NCI-H2081 treated with DMSO at 0.1 percent for 48 hours (cell line): ENCODE measurements around the gene PPP1R3A.
"Not testable (repeated sequence)": the region's sequence is repeated elsewhere in the genome, so short reads cannot be mapped to it uniquely, and the experiment has no call there.

Experiments used
- DNase-seq: peaks from one replicate; lab custom pipeline; 2025; lab: John Stamatoyannopoulos, UW

The PPP1R3A gene

GRCh38 chr7:113918946-113919345, at the start of gene PPP1R3A:
Gene PPP1R3A, minus strand, starts transcription at chr7:113919009. Its CDS starts 13 bp downstream, at chr7:113918996.
- DNase-seq, result no peak

- no peak for DNase-seq
These were observed 44.5 kb upstream of the PPP1R3A start for GRCh38 chr7:113963356-113963755.

GRCh38 chr7:113959910-113960309, 41.1 kb upstream of the PPP1R3A start:
- no peak for DNase-seq

GRCh38 chr7:113955157-113955556, 36.3 kb upstream of the PPP1R3A start:
- DNase-seq, result no peak

GRCh38 chr7:113953553-113953952, 34.7 kb upstream of the PPP1R3A start:
- DNase-seq, result no peak

- no peak for DNase-seq
These were observed 26.5 kb upstream of the PPP1R3A start for GRCh38 chr7:113945018-113945938.

GRCh38 chr7:113936982-113937381, 18.2 kb upstream of the PPP1R3A start:
- no peak for DNase-seq

GRCh38 chr7:113936535-113936934, 17.7 kb upstream of the PPP1R3A start:
- no peak for DNase-seq

- DNase-seq, result not testable (repeated sequence)
These were observed 10.6 kb upstream of the PPP1R3A start for GRCh38 chr7:113929389-113929788.

- DNase-seq, result no peak
These were observed 9.3 kb upstream of the PPP1R3A start for GRCh38 chr7:113928112-113928511.

GRCh38 chr7:113922049-113922448, 3.2 kb upstream of the PPP1R3A start:
- DNase-seq, result no peak

GRCh38 chr7:113921363-113921762, 2.6 kb upstream of the PPP1R3A start:
- no peak for DNase-seq

- DNase-seq, result no peak
These were observed 969 bp downstream of the PPP1R3A start for GRCh38 chr7:113917840-113918239.

- no peak for DNase-seq
These were observed 2.9 kb downstream of the PPP1R3A start for GRCh38 chr7:113915956-113916355.

GRCh38 chr7:113912876-113913275, 5.9 kb downstream of the PPP1R3A start:
- DNase-seq, result no peak

- DNase-seq, result no peak
These were observed 11.2 kb downstream of the PPP1R3A start for GRCh38 chr7:113907617-113908016.

- DNase-seq, result no peak
These were observed 14.3 kb downstream of the PPP1R3A start for GRCh38 chr7:113904521-113904920.

- no peak for DNase-seq
These were observed 26.0 kb downstream of the PPP1R3A start for GRCh38 chr7:113892818-113893217.

- no peak for DNase-seq
These were observed 27.0 kb downstream of the PPP1R3A start for GRCh38 chr7:113891828-113892227.

GRCh38 chr7:113891031-113891350, 27.8 kb downstream of the PPP1R3A start:
- DNase-seq, result no peak

GRCh38 chr7:113890331-113891030, 28.3 kb downstream of the PPP1R3A start:
- DNase-seq, result no peak

- DNase-seq, result no peak
These were observed 35.7 kb downstream of the PPP1R3A start for GRCh38 chr7:113883096-113883495.

GRCh38 chr7:113880559-113880958, 38.2 kb downstream of the PPP1R3A start:
- no peak for DNase-seq
